ENCODE data around the gene GHRH. TPM values are rescaled to one million over a fixed set of nuclear protein-coding genes. Genes with fewer than 3 reads are reported as not detected.

Gene GHRH
- total and polyA plus RNA-seq, 4 donors: not detected

GRCh38 chr20:37240337-37241067 is 21.1 kb downstream of the GHRH start:
- no peaks in the 10 kb centered on the region for H3K27me3 ChIP-seq (ENCODE audit: control insufficient read depth in 4 of 4, insufficient read depth in 4 of 4, low read length in 3 of 4)
- no peaks in the 10 kb centered on the region for H3K9me3 ChIP-seq (ENCODE audit: control insufficient read depth in 4 of 4, low read length in 3 of 4)
- H3K36me3 ChIP-seq (ENCODE audit: control insufficient read depth in 4 of 4, insufficient read depth in 3 of 4, low read depth in 1 of 4, low read length in 3 of 4): peaks cover 14 to 66% (median 54%) of the 10 kb centered on the region in 4 donors
- WGBS: 95% methylated on average over 3 of the region's 3 CpGs
- DNase-seq (ENCODE audit: low spot score): no peak
- peaks cover 0 to 12% (median 8%) of the 10 kb centered on the region in 4 donors for H3K4me1 ChIP-seq (ENCODE audit: control insufficient read depth in 4 of 4, insufficient read depth in 4 of 4, low read length in 3 of 4)
- H3K4me3 ChIP-seq (ENCODE audit: low read depth in 1 of 3, low read length in 3 of 3): no peak overlapping the region
- TF ChIP-seq RAD21 (IDR thresholded peaks at IDR 0.05) (no peak), NR2F2 (IDR thresholded peaks at IDR 0.05) (no peak), ZBTB33 (IDR thresholded peaks at IDR 0.05) (no peak), GABPA (IDR thresholded peaks at IDR 0.05 in 1 of 2, conservative IDR thresholded peaks at IDR 0.05 in 1 of 2) (no peak), HNF4A (conservative IDR thresholded peaks at IDR 0.05) (no peak), JUND (IDR thresholded peaks at IDR 0.05) (no peak), MAX (IDR thresholded peaks at IDR 0.05) (no peak), REST (IDR thresholded peaks at IDR 0.05) (no peak), RXRA (IDR thresholded peaks at IDR 0.05) (no peak), FOXA1 (IDR thresholded peaks at IDR 0.05) (no peak), CTCF (IDR thresholded peaks at IDR 0.05; ENCODE audit: low read depth, low read length, missing input control) (no peak), ATF3 (IDR thresholded peaks at IDR 0.05) (no peak), YY1 (IDR thresholded peaks at IDR 0.05) (no peak), TAF1 (conservative IDR thresholded peaks at IDR 0.05) (no peak), HNF4G (IDR thresholded peaks at IDR 0.05) (no peak), EGR1 (IDR thresholded peaks at IDR 0.05; ENCODE audit: low read depth in 2 of 2) (no peak), SP1 (IDR thresholded peaks at IDR 0.05) (no peak)
- H3K9ac ChIP-seq (ENCODE audit: low read depth in 1 of 2, low read length in 2 of 2): no peak overlapping the region
- H3K27ac ChIP-seq (ENCODE audit: low read depth in 1 of 2, low read length in 2 of 2): no peak overlapping the region

Data from liver (tissue), 9 donors.